GM23338 (cell line): ENCODE results near the gene ZNF662.

Experiments used
- CTCF ChIP-seq, 2 experiments: fragments of 200-600 bp in 1 of 2; sonication (generic) in 1 of 2; conservative IDR thresholded peaks; 2 replicates each; pipeline versions ENCODE4 v1.5.1 to v1.6.1; 2016 to 2017; ENCODE audit warnings: antibody characterized with exemption in 2 of 2, low read depth in 2 of 2, mild to moderate bottlenecking in 2 of 2, moderate library complexity in 1 of 2
- EZH2 ChIP-seq: fragments of 200-600 bp; sonication (generic); IDR thresholded peaks from one replicate; pipeline ENCODE4 v1.8.0; 2017; ENCODE audit warnings: antibody characterized with exemption, mild to moderate bottlenecking, low read depth; ENCODE audit not compliant: unreplicated experiment
- EZH2phosphoT487 ChIP-seq: fragments of 200-600 bp; sonication (generic); IDR thresholded peaks from one replicate; pipeline ENCODE4 v1.8.1; 2018; ENCODE audit warnings: antibody characterized with exemption; ENCODE audit not compliant: unreplicated experiment
- JUNB ChIP-seq: IDR thresholded peaks from one replicate; pipeline ENCODE4 v1.6.1; 2016; ENCODE audit warnings: antibody characterized with exemption; ENCODE audit not compliant: unreplicated experiment
- POLR2AphosphoS5 ChIP-seq: IDR thresholded peaks from 2 replicates; pipeline ENCODE4 v1.6.1; 2016; ENCODE audit warnings: antibody characterized with exemption, low read depth
- REST ChIP-seq: IDR thresholded peaks from one replicate; pipeline ENCODE4 v1.6.1; 2018; ENCODE audit warnings: antibody characterized with exemption; ENCODE audit not compliant: unreplicated experiment

- TF ChIP-seq POLR2AphosphoS5, result no peak
- no peak for TF ChIP-seq EZH2
- no peak for TF ChIP-seq CTCF (conservative IDR thresholded peaks at IDR 0.05; ENCODE audit: low read depth in 2 of 2)
- TF ChIP-seq EZH2phosphoT487, result no peak
- no peak for TF ChIP-seq REST
- no peak for TF ChIP-seq JUNB
Observed at GRCh38 chr3:42911551-42911950, 5.6 kb downstream of the ZNF662 start.
